Measurements from ENCODE around the gene C17orf113.

The C17orf113 gene

DNA sequence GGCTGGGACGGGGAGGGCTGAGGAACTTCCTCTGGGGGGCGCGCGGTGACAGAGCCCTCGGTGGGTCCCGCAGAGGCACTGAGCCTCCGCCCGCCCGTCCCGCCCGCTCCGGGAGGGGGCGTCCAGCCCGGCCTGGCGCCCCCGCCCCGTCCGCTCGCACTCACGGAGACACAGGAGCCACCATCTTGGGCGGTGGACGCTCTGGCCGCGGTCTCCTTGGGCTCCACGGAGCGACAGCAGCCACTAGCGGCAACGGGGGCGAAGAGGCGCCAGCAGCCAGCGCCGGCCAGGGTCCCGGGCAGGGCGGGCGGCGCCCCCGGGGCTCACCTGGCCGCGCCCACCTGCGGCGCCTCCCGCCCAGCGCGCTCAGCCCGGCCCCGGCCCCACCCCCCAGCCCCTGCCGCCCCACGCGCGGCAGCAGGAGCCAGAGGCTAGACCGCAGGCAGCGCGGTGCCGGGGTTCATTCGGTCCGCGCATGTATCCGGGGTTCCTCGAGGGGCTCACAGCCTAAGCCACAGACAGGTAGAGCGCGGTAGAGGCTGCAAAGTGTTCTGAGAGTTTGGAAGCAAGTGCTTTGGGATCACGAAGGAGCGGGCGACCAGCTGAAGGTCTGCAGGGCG lies at the start of gene C17orf113:
Gene C17orf113, minus strand, starts transcription at position 209 of the 620 bp plus-strand sequence. CDS start 7,225 bp downstream, outside the sequence.
- TF ChIP-seq, protein P1, sequence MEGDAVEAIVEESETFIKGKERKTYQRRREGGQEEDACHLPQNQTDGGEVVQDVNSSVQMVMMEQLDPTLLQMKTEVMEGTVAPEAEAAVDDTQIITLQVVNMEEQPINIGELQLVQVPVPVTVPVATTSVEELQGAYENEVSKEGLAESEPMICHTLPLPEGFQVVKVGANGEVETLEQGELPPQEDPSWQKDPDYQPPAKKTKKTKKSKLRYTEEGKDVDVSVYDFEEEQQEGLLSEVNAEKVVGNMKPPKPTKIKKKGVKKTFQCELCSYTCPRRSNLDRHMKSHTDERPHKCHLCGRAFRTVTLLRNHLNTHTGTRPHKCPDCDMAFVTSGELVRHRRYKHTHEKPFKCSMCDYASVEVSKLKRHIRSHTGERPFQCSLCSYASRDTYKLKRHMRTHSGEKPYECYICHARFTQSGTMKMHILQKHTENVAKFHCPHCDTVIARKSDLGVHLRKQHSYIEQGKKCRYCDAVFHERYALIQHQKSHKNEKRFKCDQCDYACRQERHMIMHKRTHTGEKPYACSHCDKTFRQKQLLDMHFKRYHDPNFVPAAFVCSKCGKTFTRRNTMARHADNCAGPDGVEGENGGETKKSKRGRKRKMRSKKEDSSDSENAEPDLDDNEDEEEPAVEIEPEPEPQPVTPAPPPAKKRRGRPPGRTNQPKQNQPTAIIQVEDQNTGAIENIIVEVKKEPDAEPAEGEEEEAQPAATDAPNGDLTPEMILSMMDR (IDR thresholded peaks at IDR 0.05; ENCODE audit: low read depth, low read length, missing control alignments), result peak; percentile 37
- no peak within 1 kb of the TSS for H3K27ac ChIP-seq
- peak; percentile 3 for DNase-seq
- H3K36me3 ChIP-seq (replicated peaks), result no peaks in the 10 kb centered on the region
- H3K4me3 ChIP-seq (ENCODE audit: low read depth, low read length), result peak within 1 kb of the TSS; percentile 45
- peaks cover 39% of the 10 kb centered on the region for H3K27me3 ChIP-seq (replicated peaks)
- in situ Hi-C loops (cut with HindIII; ENCODE audit: low pct_ligation_motif_present, low sequenced_read_pairs), result no loop called here

DNA sequence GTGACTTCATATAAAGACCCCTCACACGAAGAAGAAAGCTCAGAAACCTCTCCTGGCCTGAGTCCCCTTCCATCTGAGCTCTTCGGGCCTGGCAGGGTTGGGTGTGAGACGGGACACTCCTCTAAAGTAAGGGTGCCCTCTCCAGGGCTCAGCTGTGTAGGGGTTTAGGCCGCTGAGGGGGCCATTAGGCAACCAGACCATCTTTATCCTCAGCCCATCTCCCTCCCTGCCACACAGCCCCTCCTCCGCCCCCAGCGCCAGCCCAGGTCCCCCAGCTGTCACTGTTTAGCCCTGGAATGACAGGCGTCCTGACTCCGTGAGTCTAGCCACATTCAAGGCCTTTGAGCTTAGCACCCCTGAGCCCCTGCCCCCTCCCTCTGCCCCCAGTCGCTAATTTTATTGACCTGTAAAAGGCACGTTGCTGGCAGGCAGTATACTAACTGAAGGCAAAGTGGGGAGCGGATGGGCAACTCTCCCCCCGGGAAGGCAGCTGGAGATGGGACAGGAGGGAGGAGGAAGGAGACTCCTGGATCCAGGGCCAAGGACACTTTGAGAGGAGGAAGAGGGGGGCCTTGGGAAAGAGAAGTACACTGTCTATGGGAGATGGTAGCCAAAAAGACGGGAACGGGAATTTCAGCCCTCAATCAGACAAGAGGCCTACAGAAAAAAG lies 48.5 kb upstream of the C17orf113 start:
- TF ChIP-seq, protein P1 (IDR thresholded peaks at IDR 0.05; ENCODE audit: low read depth, low read length, missing control alignments), result no peak
- H3K4me3 ChIP-seq (ENCODE audit: low read depth, low read length), result no peak overlapping the region
- H3K27ac ChIP-seq, result no peak overlapping the region
- H3K27me3 ChIP-seq (replicated peaks), result peaks cover 15% of the 10 kb centered on the region
- no peaks in the 10 kb centered on the region for H3K36me3 ChIP-seq (replicated peaks)
- DNase-seq, result no peak
- in situ Hi-C loops (cut with HindIII; ENCODE audit: low pct_ligation_motif_present, low sequenced_read_pairs), result no loop called here

DNA sequence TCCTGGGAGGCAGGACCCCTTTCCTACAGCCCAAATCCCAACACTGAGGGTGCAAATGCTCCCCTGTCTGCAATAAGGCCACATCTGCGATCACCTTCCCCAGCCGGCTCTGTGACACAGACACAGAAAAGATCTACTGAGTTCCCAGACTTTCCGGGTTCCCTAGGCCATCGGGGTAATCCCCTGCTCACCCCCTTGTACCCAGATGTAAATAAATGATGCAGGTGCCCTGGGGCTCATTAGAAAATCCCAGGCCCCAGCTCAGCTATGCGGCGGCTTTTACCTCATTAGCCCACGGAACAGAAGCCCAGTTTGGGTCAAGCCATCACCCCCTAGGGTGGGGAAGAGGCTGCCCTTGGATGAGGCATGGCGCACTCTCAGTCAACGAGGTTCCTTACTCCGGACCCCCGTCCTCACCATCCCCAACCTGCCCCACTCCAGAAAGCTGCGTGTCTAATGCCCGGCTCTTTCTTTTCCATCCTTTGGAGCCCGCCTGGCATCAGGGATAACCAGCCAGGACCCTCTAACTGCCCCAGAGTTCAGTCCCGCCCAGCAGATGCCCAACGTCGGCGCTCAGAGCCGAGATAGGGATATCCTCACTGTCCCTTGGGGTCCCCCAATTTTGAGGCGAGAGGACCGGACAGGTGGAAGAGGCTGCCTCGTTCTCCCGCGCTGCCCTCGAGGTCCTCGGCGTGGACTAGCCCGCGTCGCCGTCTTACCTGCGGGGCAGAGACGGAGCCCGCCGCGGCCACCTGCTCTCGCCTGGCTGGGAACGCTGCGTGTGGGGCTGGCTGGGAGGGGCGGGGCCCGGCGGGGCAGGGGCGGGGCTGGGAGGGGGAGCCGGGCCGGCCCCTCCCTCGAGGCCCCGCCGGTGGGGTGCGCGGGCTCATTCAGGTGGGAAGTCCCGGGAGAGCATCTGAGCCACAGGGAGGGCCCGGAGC lies 47.6 kb upstream of the C17orf113 start, which contains the start of gene ZNF385C:
Gene ZNF385C, minus strand, starts transcription at position 783 of the 941 bp plus-strand sequence. CDS start 35,417 bp downstream, outside the sequence.
- H3K27me3 ChIP-seq (replicated peaks), result peaks cover 15% of the 10 kb centered on the region
- H3K36me3 ChIP-seq (replicated peaks), result no peaks in the 10 kb centered on the region
- no peak within 1 kb of the TSS for H3K27ac ChIP-seq
- DNase-seq, result no peak
- in situ Hi-C loops (cut with HindIII; ENCODE audit: low pct_ligation_motif_present, low sequenced_read_pairs), result no loop called here
- TF ChIP-seq, protein P1 (IDR thresholded peaks at IDR 0.05; ENCODE audit: low read depth, low read length, missing control alignments), result no peak
- H3K4me3 ChIP-seq (ENCODE audit: low read depth, low read length), result no peak within 1 kb of the TSS

- H3K4me3 ChIP-seq (ENCODE audit: low read depth, low read length), result no peak overlapping the region
- peaks cover 15% of the 10 kb centered on the region for H3K27me3 ChIP-seq (replicated peaks)
- DNase-seq, result no peak
- no peaks in the 10 kb centered on the region for H3K36me3 ChIP-seq (replicated peaks)
- TF ChIP-seq, protein P1 (IDR thresholded peaks at IDR 0.05; ENCODE audit: low read depth, low read length, missing control alignments), result peak; percentile 12
- H3K27ac ChIP-seq, result no peak overlapping the region
- in situ Hi-C loops (cut with HindIII; ENCODE audit: low pct_ligation_motif_present, low sequenced_read_pairs), result no loop called here
Observed at GRCh38 chr17:42096360-42097111, 46.1 kb upstream of the C17orf113 start.

- in situ Hi-C loops (cut with HindIII; ENCODE audit: low pct_ligation_motif_present, low sequenced_read_pairs), result no loop called here
- TF ChIP-seq, protein P1 (IDR thresholded peaks at IDR 0.05; ENCODE audit: low read depth, low read length, missing control alignments), result no peak
- Histone ChIP-seq H3K4me3 (ENCODE audit: low read depth, low read length) (no peak overlapping the region), H3K36me3 (replicated peaks) (no peaks in the 10 kb centered on the region), H3K27me3 (replicated peaks) (peaks cover 20% of the 10 kb centered on the region), H3K27ac (no peak overlapping the region)
- DNase-seq, result no peak
Observed at GRCh38 chr17:42094375-42095069, 44.1 kb upstream of the C17orf113 start.

Measured in brain microvascular endothelial cell (primary cell).